A673 (cell line): ENCODE results near the gene DNAJC16.

Source experiments
- CTCF ChIP-seq: fragments of 300-800, 200-600 bp; sonication (generic); conservative IDR thresholded peaks from 2 replicates; pipeline ENCODE4 v1.5.1; 2017; ENCODE audit warnings: low read depth, mild to moderate bottlenecking, antibody characterized with exemption, low read length, moderate library complexity, mixed read lengths
- EZH2 ChIP-seq: fragments of 200-600 bp; sonication (generic); IDR thresholded peaks from 2 replicates; pipeline ENCODE4 v1.6.1; 2017; ENCODE audit warnings: borderline replicate concordance, low read depth, mild to moderate bottlenecking, mixed read lengths, antibody characterized with exemption, low read length; ENCODE audit not compliant: poor library complexity, severe bottlenecking

- TF ChIP-seq CTCF (no peak), EZH2 (no peak)
Measured at GRCh38 chr1:15525050-15526020, 1.3 kb upstream of the DNAJC16 start.
